Measurements from ENCODE around the gene PARP11. TPM values are rescaled to one million over a fixed set of nuclear protein-coding genes. Genes with fewer than 3 reads are reported as not detected.

Gene PARP11
- total RNA-seq, 1 donor from 2014 or later = 5.5 TPM

DNA sequence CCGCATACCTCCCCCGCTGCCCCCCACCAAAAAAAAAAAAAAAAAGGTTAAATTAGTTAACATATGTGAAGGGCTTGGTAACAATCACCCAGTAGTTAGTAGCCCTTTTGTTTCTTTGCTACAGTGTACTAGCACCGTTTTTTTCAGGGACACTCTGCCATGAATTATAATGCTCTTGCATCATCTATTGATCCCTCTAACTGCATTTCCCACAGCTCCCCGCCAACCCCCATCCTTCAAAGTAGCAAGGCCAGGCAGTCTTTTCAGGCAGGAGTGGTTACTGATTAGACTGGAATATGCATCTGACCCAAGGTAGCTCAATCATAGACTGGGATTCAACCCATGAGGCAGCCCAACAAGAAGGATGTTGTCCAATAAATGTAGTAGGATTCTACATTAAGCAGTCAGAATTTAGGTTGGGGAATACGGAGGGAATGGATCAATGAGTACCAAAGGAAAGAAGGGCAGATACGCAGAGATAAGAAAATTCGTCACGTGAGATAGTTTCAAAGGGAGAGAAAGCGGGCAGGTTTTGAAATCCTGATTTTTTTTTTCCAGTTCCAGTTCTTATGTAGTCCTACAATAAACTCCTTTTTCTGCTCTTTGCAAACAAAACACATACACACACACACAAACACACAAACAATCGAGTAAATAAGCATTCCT, 80.4 kb downstream of the PARP11 start:
- no peak for DNase-seq (ENCODE audit: missing footprints)
- no peak for ATAC-seq
- intact Hi-C loops (cut with DNase I) = no loop called here

DNA sequence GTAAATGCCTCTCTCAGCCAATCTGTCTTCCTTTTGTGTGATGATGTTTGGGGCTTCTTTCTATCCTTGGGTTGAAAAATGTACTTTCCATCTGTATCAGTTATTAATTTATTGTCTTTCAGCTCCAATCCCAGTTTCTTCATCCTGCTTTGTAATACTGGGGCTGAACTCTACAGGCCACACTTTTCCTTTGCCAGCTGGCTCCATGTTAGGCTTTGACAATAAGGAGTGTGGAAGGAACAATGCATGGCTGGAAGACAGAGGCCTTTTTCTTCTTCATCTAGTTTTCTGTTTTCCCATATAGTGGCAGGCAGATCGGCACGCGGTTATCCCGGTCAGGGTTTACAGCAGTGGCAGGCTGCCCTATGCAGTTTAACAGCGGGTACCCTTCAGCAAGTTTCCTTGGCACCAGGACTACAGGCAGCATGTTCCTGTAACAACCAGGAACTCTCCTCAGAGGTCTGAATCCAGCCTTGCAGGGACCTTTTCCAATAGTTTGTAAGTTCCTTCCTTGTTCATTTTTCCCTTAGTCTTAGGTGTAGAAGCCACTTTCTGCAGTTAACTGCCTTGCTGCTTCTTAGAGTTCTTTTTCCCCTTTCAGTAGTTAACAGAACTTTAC, 81.8 kb downstream of the PARP11 start:
- no peak for DNase-seq (ENCODE audit: missing footprints)
- intact Hi-C loops (cut with DNase I) = no loop called here
- no peak for ATAC-seq

DNA sequence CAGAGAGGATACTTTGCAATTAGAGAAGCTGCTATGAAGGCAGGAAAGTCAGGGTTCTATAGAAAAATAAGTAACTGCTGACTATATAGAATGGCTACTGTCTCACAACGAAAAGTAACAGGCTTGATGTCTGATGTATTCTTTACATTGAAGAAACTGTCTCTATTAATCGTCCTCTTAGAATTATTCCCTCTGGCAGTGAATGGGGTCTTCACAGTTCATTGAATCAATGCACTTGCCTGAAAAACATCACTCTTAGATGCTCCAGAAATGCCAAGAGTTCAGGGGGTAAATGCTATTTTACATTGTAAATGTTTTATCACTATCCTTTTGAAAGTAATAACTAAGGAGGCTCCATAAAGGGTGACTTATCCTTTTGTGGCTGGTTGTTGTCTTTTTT, 82.6 kb downstream of the PARP11 start:
- ATAC-seq = no peak
- intact Hi-C loops (cut with DNase I) = no loop called here

GRCh38 chr12:3789838-3790237, 83.4 kb downstream of the PARP11 start:
- intact Hi-C loops (cut with DNase I) = no loop called here
- no peak for ATAC-seq
- no peak for DNase-seq (ENCODE audit: missing footprints)

More for the DNA sequence above, 82.6 kb downstream of the PARP11 start:
- no peak for DNase-seq (ENCODE audit: missing footprints)

DNA sequence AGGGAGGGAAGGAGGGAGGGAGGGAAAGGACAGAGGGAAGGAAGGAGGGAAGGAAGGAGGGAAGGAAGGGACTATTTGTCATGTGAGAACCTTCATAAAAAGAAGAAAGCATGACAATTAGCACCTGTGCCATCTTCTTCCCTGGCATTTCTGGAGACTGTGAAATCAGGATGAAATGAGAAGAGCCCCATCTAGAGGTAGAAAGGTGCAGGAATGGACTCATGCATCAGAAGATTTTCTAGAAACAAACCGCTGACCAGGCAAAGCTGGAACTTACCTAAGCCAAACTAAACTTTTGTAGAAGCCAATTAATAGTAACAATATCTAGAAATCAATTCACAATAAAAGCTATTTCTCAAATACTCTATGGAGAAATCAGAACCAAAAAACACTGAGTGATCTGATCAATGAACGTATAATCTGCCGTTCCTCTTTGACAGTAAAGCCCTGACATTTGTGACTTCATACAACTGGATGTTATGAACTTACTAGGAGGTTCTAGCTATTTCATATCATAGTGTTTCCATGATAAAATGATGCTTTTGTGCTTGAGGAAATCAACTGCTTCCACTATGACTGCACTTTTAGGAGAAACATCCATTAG, 95.9 kb downstream of the PARP11 start:
- ATAC-seq (peak; percentile 35), DNase-seq (ENCODE audit: missing footprints) (no peak)
- intact Hi-C loops (cut with DNase I) = loop anchor here (1.0 to 10.0 kb wide), 3 partner anchors 119 to 477 kb away; partner anchors contain the start of gene PRMT8

DNA sequence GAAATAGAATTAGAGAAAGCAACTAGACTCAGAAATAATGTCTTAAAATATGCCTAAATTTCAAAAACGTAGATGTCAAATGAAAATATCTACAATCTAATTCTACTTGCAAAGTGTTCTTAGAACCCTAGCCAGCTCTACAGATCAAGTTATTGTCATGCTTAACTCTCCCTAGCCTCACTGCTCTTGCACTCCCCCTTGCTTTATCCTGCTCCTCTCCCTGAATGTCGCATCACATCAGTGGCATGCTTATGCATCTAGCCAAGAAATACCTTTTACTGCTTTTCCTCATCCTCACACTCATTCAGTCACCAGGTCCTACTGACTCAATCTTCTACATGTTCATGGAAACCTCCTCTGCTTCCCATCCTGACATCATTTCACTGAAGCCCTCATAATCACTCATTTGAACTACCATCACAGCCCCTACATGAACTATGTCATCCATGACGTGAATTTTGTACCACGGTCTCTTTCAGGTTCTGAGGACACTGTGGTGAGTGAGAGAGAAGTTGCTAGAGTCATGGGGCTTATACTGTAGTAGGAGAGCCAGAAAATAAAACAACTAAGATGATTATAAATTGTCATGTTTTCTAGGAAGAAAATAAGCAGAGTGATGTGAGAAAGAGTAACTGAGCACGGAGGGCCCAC, 97.7 kb downstream of the PARP11 start:
- intact Hi-C loops (cut with DNase I) = loop anchor here (2.0 to 10.0 kb wide), 2 partner anchors 117 to 281 kb away; partner anchors contain the start of gene PRMT8
- no peak for ATAC-seq
- DNase-seq (ENCODE audit: missing footprints) = no peak

DNA sequence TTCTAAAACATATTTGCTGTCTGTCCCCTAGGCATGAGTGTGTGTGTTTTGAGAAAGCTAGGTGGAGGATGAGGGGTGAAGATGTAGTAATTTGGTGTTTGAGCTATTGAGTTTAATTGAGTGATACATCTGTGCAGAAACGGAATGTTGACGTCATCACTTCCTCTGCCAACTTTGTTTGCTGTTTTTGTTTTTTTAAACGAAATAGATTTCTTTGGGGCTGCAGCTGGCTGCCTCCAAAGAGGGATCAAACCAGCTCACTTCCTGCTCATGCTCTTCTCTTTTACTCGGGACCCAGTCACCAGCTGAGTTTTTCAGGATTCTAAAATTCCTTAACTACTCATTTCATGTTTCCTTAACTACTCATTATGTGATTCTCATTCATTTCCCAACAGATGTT, 100.8 kb downstream of the PARP11 start:
- ATAC-seq = peak; percentile 29
- DNase-seq (ENCODE audit: missing footprints) = no peak

GRCh38 chr12:3771853-3772252, 101.3 kb downstream of the PARP11 start:
- ATAC-seq (peak; percentile 92), DNase-seq (ENCODE audit: missing footprints) (no peak)
- intact Hi-C loops (cut with DNase I) = loop anchor here (2.0 to 10.0 kb wide), 3 partner anchors 90 to 277 kb away; partner anchors contain the start of gene PRMT8

More for the DNA sequence above, 100.8 kb downstream of the PARP11 start:
- intact Hi-C loops (cut with DNase I) = loop anchor here (2.0 to 10.0 kb wide), 3 partner anchors 90 to 278 kb away; partner anchors contain the start of gene PRMT8

DNA sequence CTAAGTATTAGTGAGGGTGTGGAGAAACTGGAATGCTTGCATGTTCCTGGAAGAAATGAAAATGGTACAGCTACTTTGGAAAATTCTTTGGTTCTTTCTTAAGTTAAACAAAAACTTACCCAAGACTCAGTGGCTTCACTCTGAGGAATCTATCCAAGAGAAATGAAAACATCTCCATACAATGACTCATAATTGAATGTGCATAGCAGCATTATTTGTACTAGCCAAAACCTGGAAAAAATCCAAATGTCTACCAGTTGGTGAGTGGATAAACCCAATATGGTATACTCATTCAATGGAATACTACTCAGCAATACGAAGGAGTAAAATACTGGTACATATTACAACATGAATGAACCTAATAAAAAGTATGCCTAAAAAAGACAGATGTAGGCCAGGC, 102.3 kb downstream of the PARP11 start:
- ATAC-seq = no peak
- no peak for DNase-seq (ENCODE audit: missing footprints)
- intact Hi-C loops (cut with DNase I) = loop anchor here (5.0 to 10.0 kb wide), 2 partner anchors 89 to 276 kb away; partner anchors contain the start of gene PRMT8

DNA sequence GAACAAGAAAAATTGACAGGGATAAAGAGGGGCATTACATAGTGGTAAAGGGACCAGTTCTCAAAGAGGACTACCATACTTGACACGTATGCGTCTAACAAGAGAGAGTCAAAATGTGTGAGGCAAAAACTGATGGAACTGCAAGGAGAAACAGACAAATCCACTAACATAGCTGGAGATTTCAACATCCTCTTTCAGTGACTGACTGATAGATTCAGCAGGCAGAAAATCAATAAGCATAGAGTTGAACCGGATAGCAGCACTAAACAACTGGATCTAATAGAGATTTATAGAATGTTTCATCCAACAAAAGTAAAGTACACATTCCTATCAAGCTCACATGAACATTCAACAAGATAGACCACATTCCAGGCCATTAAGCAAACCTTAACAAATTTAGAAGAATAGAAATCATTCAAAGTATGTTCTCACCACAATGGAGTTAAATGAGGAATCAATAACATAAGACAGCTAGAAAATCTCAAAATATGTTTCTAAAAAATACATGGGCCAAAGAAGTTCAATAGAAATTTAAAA, 104.2 kb downstream of the PARP11 start:
- no peak for ATAC-seq
- DNase-seq (ENCODE audit: missing footprints) = no peak
- intact Hi-C loops (cut with DNase I) = no loop called here

GRCh38 chr12:3761116-3761735, 112.0 kb downstream of the PARP11 start:
- ATAC-seq (no peak), DNase-seq (ENCODE audit: missing footprints) (no peak)
- intact Hi-C loops (cut with DNase I) = no loop called here

DNA sequence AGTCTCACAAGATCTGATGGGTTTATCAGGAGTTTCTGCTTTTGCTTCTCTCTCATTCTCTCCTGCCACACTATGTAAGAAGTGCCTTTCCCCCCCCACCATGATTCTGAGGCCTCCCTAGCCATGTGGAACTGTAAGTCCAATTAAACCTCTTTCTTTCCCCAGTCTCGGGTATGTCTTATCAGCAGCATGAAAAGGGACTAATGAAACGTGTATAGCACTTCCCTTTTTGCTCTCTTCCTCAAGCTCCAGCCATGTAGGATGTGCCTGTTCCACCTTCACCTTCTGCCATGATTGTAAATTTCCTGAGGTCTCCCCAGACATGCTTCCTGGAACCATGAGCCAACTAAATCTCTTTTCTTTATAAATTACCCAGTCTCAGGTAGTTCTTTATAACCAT, 113.3 kb downstream of the PARP11 start:
- ATAC-seq = no peak
- intact Hi-C loops (cut with DNase I) = no loop called here
- no peak for DNase-seq (ENCODE audit: missing footprints)

Other genes starting within 250 kb of the PARP11 start
- 4.5 TPM for gene CRACR2A, start 120.3 kb downstream of the PARP11 start, total RNA-seq